Mucosa of descending colon (tissue), 3 donors: ENCODE data around the gene CTNNBL1. TPM values are rescaled to one million over a fixed set of nuclear protein-coding genes. Genes with fewer than 3 reads are reported as not detected.

Source experiments
- ATAC-seq: fragments of 200-7000 bp; cut with Tn5 transposase; one replicate; pipeline ENCODE4 v1.9.1; 2020; ENCODE audit warnings: mild to moderate bottlenecking, moderate library complexity
- DNase-seq, 3 donors: peaks; one replicate each; pipeline ENCODE4 v3.0.0-alpha.2; 2020
- H3K36me3 ChIP-seq: fragments of 200-600 bp; one replicate; pipeline ENCODE4 v1.8.0; 2021; ENCODE audit warnings: low read depth, mild to moderate bottlenecking
- H3K4me1 ChIP-seq: fragments of 200-600 bp; one replicate; pipeline ENCODE4 v1.8.0; 2021; ENCODE audit warnings: low read depth, mild to moderate bottlenecking
- H3K4me3 ChIP-seq: fragments of 200-600 bp; one replicate; pipeline ENCODE4 v1.8.0; 2021; ENCODE audit warnings: mild to moderate bottlenecking
- H3K9me3 ChIP-seq: fragments of 200-600 bp; one replicate; pipeline ENCODE4 v1.8.0; 2021; ENCODE audit warnings: mild to moderate bottlenecking
- CTCF ChIP-seq: fragments of 200-600 bp; IDR thresholded peaks from one replicate; pipeline ENCODE4 v1.8.0; 2022; ENCODE audit warnings: antibody characterized with exemption, mild to moderate bottlenecking
- intact Hi-C, 2 donors: fragments of 100-400 bp; cut with DNase I in 1 of 2; cut with micrococcal nuclease in 1 of 2; formaldehyde crosslinking; loops; one replicate each; pipeline versions ENCODE4 v1.11.0 to v1.11.1; 2022; cut with DNase I, micrococcal nuclease
- total RNA-seq, 3 donors: library from RNA; stranded (reverse); fragmentation: NEBNext Ultra II Directional in 2 of 3; extraction: Animal tissue kit (Norgen Biotek cat#: 25700) in 2 of 3; gene quantifications; one replicate each; pipeline versions ENCODE4 v1.2.1 to v1.2.4, GENCODE V29; 2021 to 2023
- donor health status: DM: no; HTN: no; CAD: no; lungs with moderate emphysema.
- donor health status: DM: no; HTN: no; CAD: no.
- donor health status: DM: no; HTN: yes; CAD: no.

CTNNBL1 gene
- total RNA-seq, 3 donors from 2014 or later: 31.0 to 64.8 (median 37.8) TPM

- no peaks in the 10 kb centered on the region for H3K36me3 ChIP-seq
- DNase-seq: no peak
- TF ChIP-seq CTCF: no peak
- no peak for ATAC-seq
- no peaks in the 10 kb centered on the region for H3K4me1 ChIP-seq
- intact Hi-C loops: no loop called here
- no peaks in the 10 kb centered on the region for H3K9me3 ChIP-seq
- no peak overlapping the region for H3K4me3 ChIP-seq
Measured at GRCh38 chr20:37864298-37864697, 170.5 kb downstream of the CTNNBL1 start.

DNA sequence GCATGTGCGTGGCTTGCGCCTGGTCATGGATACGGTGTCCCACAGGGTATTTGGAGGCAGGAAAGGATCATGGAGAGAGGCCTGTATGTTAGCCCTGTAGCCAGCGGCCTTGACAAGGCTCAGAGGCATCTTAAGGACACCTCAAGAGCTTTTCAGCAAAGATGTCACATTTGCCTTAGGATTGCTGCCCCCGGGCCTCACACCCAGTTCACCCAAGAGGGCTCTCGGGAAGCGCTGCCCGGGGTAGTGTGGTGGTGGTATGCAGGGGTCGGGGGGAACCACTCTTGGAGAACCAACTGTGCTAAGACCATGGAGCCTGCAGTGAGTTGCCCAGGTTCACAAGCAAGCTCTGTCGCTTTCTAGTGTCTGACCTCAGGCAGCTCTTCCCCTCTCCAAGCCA lies 172.2 kb downstream of the CTNNBL1 start:
- Histone ChIP-seq H3K4me1 (no peaks in the 10 kb centered on the region), H3K9me3 (no peaks in the 10 kb centered on the region), H3K36me3 (no peaks in the 10 kb centered on the region), H3K4me3 (no peak overlapping the region)
- DNase-seq (no peak), ATAC-seq (no peak)
- intact Hi-C loops: no loop called here
- no peak for TF ChIP-seq CTCF

DNA sequence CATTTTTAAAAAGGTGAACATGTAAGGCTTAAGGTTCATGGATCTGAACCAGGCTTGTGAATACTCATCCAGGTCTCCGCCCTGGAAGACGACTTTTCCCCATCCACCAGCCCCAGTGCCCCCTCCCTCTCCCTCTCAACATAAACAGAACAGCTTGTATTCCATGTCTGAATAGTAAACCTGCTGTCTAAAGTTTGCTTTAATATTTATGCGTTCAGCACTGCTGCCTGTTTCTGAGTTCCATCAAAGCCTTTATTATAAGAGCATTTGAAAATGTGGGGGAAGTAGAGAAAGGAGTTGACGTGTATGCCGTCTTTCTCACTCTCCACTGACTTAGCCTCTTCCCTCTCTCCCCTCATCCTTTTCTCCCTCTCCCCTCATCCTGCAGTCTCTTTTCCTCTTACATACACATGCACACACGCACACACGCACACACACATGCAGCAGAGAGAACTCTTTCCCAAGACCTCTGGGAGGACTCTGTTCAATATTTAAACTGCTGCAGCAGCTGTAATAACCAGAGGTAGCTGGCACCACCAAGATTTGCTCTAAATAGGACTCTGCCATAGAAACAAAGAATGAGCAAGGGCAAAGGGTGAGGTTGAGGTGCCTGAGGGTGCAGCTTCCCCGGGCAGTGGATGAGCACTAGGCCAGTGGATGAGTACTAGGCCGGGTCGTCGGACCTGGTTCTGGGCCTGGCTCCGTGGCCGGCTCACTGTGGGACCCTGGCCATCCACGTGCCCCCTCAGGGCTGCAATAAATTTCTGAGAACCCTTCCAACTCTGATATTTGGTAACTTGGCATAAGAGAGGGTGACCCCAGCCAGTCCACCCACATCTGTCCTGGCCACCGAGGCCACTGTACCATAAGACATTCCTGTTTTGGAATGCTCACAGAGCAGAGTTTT lies 173.7 kb downstream of the CTNNBL1 start:
- ATAC-seq (no peak), DNase-seq (no peak)
- Histone ChIP-seq H3K9me3 (no peaks in the 10 kb centered on the region), H3K4me3 (no peak overlapping the region), H3K36me3 (no peaks in the 10 kb centered on the region), H3K4me1 (no peaks in the 10 kb centered on the region)
- no peak for TF ChIP-seq CTCF
- intact Hi-C loops: no loop called here

DNA sequence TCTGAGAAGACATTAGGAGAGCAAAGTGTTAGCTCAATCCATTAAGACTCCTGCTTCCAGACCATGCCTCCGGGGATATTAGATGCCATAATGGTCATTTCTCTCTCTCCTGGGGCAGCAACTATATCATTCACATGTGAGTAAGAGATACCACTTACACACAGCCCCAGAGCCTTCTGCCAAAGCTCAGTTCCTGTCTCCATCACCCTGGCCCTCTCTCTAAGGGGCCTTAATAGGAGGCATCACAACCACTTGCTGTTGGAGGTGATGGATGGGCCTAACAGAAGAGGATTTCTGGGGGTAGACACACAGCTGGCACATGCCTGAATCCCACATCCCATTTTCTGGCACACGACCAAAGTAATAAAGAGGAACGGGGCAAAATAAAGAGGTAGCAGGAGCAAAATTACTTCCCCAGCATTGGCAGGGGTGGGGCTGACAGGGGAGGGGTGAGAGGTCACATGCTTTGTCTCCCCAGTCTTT lies 175.1 kb downstream of the CTNNBL1 start:
- DNase-seq: no peak
- intact Hi-C loops: no loop called here
- no peak overlapping the region for H3K4me3 ChIP-seq
- H3K36me3 ChIP-seq: no peaks in the 10 kb centered on the region
- no peak for TF ChIP-seq CTCF
- ATAC-seq: no peak
- H3K9me3 ChIP-seq: no peaks in the 10 kb centered on the region
- H3K4me1 ChIP-seq: no peaks in the 10 kb centered on the region

DNA sequence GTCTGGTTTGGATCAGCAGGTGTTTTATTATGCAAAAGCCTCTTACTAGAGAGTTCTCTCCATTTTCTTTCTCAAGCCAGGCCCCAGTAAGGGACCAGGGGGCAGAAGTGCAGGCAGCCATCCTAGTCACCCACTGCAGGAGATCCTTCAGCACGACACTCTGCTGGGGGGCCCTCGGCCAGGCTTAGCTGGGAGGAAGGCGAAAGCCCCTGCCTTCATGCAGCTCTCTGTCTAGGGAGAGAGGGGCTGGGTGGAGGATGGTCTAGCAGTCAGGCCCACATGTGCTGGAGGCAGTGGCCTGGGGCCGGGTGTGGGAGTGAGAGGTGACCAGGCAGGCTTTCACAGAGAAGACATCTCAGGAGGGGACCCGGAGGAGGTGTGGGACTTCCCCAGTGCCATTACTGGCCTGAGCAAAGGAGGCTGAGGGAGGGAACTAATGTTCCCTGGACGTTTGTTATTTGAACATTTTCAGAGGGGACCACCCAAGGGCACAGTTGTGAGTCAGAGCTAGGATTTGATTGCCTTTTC lies 175.6 kb downstream of the CTNNBL1 start:
- Histone ChIP-seq H3K4me1 (no peaks in the 10 kb centered on the region), H3K4me3 (no peak overlapping the region), H3K9me3 (no peaks in the 10 kb centered on the region), H3K36me3 (no peaks in the 10 kb centered on the region)
- ATAC-seq (no peak), DNase-seq (no peak)
- no peak for TF ChIP-seq CTCF
- intact Hi-C loops: no loop called here
